Frontal cortex (tissue), 4 donors: ENCODE results near the gene CCDC50. TPM values are rescaled to one million over a fixed set of nuclear protein-coding genes. Genes with fewer than 3 reads are reported as not detected.

Source experiments
- DNase-seq, 2 donors: peaks; one replicate each; pipeline ENCODE4 v3.0.0; 2012; ENCODE audit warnings: low spot score in 2 of 2
- FAIRE-seq: peaks from 2 replicates; lab custom pipeline; 2012; peaks lifted over from hg19 to GRCh38; lab: Jason Lieb, UNC
- total RNA-seq: library from RNA; depleted of rRNA; stranded (reverse); fragments of >200 nt; gene quantifications from one replicate; pipeline ENCODE4 v1.2.3, GENCODE V29; 2014
- donor health status: control.
- donor health status: control.
- donor health status: control.

Gene CCDC50
- total RNA-seq, 1 donor from 2014 or later: 83.2 TPM

DNA sequence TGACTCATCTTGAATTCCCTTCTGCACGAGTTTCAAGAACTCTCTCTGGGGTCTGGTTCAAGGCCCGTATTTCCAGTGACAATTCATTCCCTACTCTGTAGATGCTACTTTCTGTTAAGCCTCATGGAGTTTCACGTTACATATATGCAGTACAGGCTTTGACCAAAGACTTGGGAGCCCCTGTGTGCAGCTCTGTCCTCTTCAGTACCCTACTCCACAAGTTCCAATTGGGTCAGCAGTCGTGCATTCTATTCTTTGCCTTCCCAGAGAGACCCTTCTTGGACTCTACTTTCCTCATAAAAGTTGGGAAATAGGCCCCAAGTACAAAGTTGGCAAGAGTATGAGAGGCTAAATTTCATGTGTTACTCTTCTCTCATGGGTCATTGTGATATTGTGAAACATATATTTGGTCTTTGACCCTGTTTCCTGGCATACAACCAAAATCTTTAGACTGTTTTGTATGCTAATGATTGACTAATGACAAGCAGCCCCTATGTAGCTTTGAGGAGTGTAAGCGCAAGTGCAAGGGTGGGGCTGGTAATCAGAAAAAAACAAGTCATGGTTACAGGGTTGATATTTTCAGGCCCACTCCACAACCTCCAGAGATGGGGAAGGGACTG, 15.0 kb upstream of the CCDC50 start:
- FAIRE-seq: no peak
- DNase-seq: no peak

DNA sequence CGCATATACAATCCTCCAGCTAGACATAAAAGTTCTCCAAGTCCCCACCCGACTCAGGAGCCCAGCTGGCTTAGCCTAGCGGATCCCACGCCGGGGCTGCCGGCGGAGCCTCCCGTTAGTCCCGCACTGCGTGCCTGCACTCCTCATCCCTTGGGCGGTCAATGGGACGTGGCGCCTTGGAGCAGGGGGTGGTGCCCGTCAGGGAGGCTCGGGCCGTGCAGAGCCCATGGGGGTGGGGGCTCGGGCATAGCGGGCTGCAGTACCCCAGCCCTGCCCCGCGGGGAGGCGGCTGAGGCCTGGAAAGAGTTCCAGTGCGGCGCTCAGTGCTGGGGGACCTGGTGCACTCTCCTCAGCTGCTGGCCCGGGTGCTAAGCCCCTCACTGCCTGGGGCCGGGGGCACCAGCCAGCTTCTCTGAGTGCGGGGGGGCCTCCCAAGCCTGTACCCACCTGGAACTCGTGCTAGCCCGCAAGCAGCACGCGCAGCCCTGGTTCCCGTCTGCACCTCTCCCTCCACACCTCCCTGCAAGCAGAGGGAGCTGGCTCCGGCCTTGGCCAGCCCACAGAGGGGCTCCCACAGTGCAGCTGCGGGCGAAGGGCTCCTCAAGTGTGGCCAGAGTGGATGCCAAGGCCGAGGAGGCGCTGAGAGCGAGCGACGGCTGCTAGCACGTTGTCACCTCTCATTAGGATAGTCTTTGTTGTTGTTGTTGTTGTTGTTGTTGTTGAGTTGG, 12.2 kb upstream of the CCDC50 start:
- FAIRE-seq (no peak), DNase-seq (no peak)

DNA sequence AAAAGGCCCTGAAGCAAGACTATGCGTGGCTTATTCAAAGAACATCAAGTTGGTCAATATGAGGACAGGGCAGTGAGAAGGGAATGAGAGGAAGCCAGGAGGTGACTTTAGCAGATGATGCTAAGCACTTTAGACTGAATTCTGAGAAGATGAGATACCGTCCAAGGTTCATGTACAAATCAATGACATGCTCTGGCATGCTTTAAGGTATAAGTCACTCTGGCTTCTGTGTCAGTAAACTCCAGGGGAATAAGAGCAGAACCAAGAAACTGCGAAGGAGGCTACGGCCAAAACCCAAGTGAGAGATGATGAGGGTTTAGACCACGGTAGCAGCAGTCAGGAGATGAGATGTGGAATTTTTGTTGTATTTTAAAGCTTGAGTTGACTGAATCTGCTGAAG, 8.9 kb upstream of the CCDC50 start:
- no peak for FAIRE-seq

DNA sequence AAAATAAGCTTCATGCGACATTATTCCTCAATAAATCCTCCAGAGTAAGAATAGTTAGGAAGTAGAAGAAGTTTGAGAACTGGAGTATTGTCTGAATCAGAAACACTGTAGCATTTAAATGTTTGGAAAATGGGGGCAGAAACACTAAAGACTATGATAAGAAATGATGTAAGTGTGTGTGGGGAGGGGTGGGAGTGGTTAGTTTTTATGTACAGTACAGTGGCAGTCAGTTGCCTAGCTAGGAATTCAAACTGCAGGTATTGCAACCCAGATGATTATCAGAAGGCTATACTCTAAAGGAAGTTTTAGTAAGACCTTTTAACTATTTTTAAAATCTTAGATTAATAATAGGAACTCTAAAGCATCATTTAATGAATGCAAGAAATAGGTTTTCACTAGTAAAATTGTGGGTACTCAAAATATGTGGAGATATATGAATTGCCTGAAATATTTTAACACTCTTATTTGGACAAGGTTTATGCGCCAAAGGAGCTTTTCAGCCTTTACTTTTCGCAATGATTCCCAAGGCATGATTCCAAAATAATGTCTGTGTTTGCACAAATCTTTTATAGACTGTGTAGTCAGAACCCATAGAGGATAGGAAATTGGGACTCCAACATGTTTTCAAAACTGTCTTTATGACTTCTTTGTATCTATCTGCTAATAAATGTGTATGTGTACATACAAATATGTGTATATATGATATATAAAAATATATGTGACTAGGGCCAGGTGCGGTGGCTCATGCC, 8.0 kb upstream of the CCDC50 start:
- DNase-seq: no peak
- FAIRE-seq: no peak

More for the DNA sequence above, 8.9 kb upstream of the CCDC50 start:
- no peak for DNase-seq

DNA sequence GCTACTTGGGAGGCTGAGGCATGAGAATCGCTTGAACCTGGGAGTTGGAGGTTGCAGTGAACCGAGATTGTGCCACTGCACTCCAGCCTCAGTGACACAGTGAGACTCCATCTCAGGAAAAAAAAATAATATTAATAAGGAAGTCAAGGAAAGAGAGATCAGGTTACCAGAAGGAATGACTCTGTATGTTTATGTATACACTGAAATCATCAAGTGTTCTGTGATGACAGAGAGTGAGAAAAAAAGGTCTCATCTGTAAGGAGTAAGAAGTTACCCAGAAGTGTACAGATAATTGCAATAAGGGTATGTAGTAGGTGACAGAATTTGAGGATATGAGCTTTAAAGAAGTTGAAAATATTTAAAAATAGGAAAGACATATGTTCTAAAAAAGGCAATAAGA, 4.3 kb upstream of the CCDC50 start:
- DNase-seq (no peak), FAIRE-seq (no peak)

DNA sequence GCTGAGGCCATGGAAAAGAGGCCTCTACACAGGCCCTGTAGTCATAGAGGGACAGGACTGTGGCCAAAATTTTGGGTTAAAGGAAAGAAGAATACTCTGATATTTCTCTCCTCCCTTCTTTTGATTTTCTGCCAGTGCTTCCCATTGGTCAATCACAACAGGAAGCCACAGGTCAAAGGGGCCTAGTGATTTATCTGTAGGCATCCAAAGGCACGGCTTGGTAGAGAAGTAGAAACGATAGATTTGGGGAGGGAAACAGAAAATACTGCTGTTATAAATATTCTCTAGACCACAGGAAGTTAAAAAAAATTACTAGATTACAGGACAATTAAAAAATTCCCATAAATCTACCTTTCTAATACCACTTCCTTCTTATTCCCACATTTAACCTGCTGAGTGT, 1.7 kb upstream of the CCDC50 start:
- DNase-seq: no peak
- no peak for FAIRE-seq

DNA sequence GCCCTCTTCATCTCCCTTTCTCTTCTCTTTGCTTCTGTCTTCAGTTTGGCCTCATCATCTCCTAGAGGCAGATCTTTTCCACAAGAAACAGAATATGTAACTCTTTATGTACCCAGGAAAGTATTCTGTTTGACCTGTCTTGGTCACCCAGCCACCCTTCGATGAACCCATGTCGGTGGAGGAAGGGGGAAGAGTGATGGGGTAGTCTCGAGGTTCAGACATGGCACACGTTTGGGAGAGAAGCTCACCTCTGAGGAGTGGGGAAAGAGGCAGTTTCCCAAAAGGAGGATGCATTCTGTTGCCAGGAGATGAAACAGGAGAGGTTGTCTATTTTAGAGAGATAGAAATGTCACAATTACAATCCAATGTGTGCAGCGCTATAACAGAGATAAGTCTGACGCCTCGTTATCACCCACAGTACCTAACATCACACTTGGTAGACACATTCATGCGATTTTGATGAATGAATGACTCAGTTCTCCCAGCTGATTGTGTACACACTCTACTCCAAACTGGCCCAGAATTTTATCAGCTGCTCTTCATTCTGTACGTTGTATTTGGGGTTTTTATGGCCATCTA, 722 bp upstream of the CCDC50 start:
- peak in 1 of 2 donors; percentile 34 for DNase-seq
- FAIRE-seq: no peak

DNA sequence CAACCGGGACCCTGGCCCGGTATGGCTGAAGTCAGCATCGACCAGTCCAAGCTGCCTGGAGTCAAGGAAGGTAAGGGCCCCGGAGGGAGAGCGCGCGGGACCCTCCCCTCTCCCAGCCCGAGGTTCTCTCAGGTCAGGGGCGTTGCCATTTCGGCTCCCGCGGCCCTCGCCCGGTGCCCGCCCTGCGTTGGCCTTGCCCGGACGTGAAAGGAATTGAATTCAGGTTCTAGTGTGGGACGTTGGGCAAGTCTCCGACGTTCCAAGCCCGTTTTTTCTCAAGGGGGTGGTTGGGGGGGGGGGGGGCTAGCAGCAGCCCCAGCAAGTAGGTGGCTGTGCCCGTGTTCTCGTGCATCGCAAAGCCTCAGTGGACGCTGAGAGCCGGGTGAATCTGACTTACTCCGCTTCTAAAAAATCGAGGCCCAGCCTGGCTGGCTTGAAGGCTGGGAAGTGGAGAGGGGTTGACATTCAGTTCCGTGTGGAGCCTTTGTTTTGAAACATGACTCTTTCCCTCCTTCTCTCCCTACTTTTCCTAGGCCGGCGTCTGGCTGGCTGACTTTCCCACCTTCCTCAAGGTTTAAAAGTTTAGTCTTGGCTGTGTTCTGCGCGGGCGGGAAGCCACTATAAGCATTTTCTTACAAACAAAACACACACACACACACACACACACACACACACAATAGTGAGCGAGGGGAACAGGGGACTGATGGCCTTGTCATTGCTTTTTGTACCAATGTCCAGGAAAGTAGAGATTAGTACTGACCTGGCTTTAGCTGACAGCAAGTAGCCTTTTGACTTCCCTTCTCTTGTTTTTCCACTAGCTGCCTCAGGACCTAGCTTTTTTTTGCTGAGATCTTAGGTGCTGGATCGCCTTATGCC, 698 bp downstream of the CCDC50 start, which contains the start of gene UTS2B:
Gene UTS2B, minus strand, starts transcription at position 873 of the 876 bp plus-strand sequence. CDS start 48,337 bp downstream, outside the sequence.
- DNase-seq: no peak
- FAIRE-seq: no peak

DNA sequence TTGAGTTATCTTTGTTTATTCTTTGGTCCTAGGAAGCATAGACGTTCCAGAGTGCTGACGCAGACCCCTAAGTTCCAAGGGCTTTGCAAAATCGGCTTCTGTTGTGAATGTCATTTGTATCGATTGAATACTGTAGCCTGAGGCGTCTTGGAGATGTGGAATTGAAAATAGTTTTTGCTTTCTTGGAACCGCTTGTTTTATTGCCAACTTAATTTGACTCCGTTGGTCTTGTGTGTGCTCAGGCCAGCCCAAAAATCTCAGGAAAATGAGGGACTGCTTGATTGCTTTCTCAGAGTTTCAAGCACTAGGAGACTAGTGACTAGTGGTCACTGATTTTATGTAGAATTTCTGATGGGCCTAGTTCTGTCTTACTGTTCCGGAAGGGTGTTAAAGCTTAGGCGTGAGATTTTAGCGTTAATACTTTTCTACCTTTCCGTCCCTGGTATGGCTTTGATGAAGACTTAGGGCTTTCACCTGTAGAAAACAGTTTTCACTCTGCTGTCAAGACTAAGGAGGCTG, 1.4 kb downstream of the CCDC50 start:
- DNase-seq: no peak
- no peak for FAIRE-seq

DNA sequence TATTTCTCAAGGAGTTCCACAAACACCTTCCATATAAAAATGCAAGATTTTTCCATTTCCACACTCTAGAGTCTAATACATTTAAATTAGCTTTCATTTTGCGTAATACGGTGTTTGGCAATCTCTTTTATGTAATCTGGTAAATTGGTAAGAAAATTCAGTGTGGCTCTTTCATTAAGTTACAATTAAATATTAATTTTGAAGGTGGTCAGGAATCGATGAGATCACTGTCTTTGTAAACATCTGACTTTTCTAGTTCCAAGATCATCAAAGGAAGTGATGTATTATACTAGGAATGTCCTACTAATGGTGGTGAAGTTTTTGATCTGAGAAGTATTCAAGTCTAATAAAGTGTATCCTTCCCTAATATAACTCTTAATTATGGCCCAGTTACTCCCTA, 2.2 kb downstream of the CCDC50 start:
- DNase-seq: no peak
- FAIRE-seq: no peak

DNA sequence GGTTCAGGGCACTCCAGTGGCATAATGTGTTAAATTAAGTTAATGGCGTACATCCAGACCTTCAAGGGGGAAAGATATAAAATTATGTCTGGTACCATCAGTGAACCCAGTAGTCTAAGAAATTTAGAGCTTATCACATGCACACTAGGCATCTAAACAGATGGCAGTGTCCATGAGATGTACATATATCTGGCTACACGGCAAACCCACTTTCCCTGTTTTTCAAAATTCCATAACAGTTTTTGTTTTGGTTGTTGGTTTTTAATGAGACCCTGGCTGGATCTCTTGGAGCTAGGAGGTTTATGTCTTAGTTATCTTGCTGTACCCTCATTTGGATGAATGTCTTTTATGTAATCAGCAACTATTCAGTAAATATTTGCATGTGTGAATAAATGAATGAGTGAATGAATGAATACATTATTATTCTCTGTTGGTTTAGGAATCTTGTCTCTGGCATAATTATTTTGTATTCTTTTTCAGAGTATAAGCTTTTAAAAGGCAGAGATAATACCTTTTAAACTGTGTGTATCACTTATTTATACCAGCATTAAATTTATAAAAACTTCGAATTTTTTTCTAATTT, 4.2 kb downstream of the CCDC50 start:
- DNase-seq: no peak
- FAIRE-seq: no peak

DNA sequence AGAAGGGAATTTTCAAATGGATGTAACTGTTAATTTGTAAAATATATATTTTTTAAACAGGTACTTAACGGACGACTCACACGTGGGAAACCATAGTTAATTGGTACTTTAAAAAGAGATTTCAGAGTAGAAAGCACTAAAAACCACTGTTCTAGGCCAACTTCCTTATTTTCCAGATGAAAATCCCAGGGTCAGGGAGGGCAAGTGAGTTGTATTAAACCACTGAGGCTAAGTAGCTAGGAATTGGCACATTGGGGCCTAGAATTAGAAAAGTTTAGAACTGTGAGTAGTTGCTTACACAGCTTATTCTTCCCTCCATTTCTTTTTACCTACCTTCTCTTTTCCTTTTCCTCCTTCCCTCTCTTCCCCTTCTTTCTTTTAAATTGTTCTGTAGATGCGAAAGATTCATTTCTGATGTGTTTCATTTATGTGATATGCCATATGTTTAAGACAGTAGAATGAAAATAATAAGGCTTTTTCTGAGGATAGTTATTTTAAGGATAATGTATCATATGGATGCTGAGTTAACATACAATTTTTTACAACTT, 5.2 kb downstream of the CCDC50 start:
- DNase-seq: no peak
- no peak for FAIRE-seq

DNA sequence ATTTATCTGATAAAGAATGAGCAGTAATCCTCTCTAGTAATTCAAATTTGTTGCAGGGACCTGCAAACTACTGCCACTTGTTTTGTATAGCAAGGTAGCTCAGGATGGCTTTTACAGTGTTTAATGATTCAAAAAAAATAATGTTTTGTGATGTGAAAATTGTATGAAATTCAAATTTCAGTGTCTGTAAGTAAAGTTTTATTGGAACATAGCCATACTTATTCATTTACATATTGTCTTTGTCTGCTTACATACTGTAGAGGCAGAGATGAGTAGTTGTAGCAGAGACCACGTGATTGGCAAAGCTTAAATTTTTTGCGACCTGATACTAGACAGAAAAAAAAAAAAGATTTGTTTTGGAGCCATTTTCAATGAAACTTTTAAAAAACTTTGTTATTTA, 7.6 kb downstream of the CCDC50 start:
- FAIRE-seq (no peak), DNase-seq (no peak)

DNA sequence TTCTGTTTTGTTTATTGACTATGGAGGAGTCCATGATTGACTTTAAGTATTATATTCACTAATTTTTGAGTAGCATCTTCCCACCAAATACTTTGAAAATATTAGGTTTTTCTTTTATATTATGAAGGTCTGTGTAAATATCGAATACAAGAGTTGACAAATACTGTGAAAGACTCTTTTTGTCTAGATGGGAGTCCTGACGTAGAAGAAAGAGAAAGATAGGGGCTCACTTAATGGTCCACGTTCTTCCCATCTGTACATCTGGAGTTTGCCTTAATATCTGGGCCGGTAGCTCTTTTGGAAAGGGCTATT, 8.9 kb downstream of the CCDC50 start:
- no peak for FAIRE-seq
- DNase-seq: no peak

DNA sequence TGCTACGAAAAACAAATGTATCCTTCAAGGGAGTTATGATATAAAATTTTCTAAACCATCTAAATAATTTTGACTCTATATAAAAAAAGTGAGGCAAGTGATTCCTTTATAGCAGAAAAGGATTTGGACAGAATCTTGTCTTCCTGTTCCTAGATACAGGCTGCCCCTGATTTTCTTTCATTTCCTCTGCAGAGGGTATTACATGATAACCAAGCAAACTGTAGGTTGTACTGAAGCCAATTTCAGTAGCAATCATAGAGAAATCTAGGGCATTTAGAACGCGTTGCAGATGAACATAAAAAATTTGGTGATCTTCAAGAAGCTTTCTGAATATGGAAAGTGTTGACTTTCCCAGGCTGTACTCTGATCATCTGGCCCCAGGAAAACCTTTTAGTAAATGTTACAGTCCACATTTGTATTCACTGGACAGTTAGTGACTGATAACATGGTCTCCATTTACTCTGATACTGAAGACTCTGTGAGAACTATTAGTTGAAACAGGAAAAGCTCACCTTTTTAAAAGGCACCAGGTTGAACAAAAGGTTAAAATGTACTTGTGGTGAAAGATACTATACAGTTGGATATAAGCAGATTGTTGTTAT, 10.2 kb downstream of the CCDC50 start:
- FAIRE-seq (no peak), DNase-seq (no peak)

DNA sequence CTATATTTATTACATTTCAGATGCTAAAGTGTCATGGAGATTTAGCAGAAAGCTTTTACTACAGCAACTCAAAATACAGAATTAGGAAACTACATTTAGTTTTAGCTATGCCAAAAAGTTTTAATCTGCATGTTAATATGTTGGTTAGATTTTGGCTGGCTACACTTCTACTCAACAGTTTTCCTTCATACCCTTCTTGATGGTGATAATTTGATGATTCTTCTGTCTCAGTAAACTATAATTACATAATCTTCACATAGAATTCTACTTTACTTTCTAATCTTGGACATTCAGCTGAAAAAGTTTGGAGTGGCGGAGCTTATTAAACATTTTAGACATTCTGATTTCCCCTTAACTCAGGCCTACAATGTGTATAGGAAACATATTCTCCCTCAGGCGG, 11.2 kb downstream of the CCDC50 start:
- FAIRE-seq (no peak), DNase-seq (no peak)

DNA sequence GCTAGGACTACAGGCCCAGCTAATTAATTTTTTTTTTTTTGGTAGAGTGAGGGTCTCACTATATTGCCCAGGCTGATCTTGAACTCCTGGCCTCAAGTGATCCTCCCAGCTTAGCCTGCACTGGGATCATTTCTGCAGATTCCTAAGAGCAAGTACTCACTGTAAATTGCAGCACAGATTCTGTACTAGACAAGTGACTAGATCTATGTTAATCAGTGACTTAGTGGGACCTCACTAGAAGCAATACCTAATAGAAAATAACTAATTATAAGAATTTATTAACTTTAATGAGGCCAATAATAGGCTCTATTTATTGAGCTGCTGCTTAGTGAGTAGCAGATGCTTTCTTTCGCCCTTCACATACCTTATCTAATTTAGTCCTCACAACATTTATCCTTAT, 11.8 kb downstream of the CCDC50 start:
- DNase-seq (no peak), FAIRE-seq (no peak)

DNA sequence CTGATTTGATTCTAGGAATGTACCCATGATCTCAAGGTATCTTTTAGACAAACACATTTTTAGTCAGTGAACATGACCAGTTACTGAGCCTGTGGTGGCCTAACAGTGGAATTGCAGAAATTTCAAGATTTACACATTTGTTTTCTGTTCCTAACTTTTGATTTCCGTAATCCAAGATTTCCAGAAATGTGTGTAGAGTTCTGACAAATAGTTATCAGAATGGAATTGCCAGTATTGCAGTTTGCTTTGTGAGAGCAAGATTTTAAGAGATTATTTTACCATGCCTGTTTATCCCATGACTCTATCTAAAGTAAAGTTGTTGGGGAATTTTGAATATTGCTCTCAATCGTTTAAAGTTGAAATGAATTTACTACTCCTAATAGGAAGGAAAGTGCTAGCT, 12.8 kb downstream of the CCDC50 start:
- FAIRE-seq: no peak
- no peak for DNase-seq

DNA sequence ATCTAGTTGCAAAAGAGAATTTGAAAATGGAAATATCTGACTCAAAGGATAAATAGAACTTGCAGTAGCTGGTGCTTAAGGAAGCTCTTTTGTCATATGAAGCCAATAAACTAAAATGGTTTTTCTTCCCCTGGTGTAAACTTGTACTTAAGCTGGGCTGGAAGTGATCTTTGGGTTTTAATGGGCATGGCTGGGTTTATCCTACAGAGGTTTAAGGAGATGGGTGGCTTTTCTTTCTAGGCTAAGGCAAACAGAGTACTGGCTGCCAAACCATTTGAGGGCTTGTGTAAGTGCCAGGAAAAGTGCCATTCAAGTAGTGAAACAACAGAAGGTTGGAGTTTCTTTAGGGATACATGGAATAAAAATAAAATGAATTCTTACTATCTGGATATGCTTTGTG, 13.2 kb downstream of the CCDC50 start:
- no peak for DNase-seq

More for the DNA sequence above, 13.2 kb downstream of the CCDC50 start:
- FAIRE-seq: no peak
